Measurements from ENCODE around the gene CLEC16A. TPM values are rescaled to one million over a fixed set of nuclear protein-coding genes. Genes with fewer than 3 reads are reported as not detected.

CLEC16A gene
- total and polyA plus RNA-seq, 9 of the 15 experiments (the other 6 are each of a cell fraction or from before 2014, with no cell fraction given), result 1.00 to 22.3 (median 10.0) TPM

GRCh38 chr16:11030990-11031510, 86.7 kb downstream of the CLEC16A start:
- ChIA-PET CTCF (ENCODE audit: low intra/inter-chr PET ratio) (no interaction called here), POLR2A (interaction anchor here (0.6 to 1.0 kb wide), 2 partner anchors 11 to 225 kb away, joined by 3 to 4 read pairs; partner anchors contain the start of gene SOCS1)
- H3K9me3 ChIP-seq (replicated peaks; ENCODE audit: control insufficient read depth, insufficient read depth, low read depth, low read length), result no peaks in the 10 kb centered on the region
- H3K27me3 ChIP-seq (ENCODE audit: control insufficient read depth in 2 of 2, insufficient read depth in 2 of 2, low read length in 2 of 2), result no peaks in the 10 kb centered on the region
- H3K36me3 ChIP-seq (ENCODE audit: control insufficient read depth, insufficient read depth, low read length), result peaks cover 28% of the 10 kb centered on the region; the same call in 2 of the 3 replicates
- no TSS peak for BruUV-seq (replicated peaks)
- WGBS (ENCODE audit: insufficient coverage, low coverage, missing lambda C conversion rate), result 93% methylated on average over 7 of the region's 7 CpGs
- no peak overlapping the region for H3K4me3 ChIP-seq
- in situ Hi-C loops (cut with MboI), result no loop called here
- ATAC-seq, result no peak
- H3K9me1 ChIP-seq (ENCODE audit: control insufficient read depth, insufficient read depth, low read length), result no peaks in the 10 kb centered on the region
- FAIRE-seq, result no peak
- no peaks in the 10 kb centered on the region for H3K79me2 ChIP-seq (ENCODE audit: control insufficient read depth, insufficient read depth, low read length)
- H3K4me1 ChIP-seq (replicated peaks in 1 of 2; ENCODE audit: control insufficient read depth in 2 of 2, insufficient read depth in 2 of 2, low read length in 2 of 2), result peaks cover 10 to 15% of the 10 kb centered on the region in 2 experiments
- no peaks in the 10 kb centered on the region; the same call in 1 of the 2 replicates for H4K20me1 ChIP-seq (replicated peaks; ENCODE audit: control insufficient read depth, insufficient read depth, low read length)
- H2AFZ ChIP-seq (ENCODE audit: low read depth, low read length), result no peak overlapping the region
- no peak for DNase-seq (ENCODE audit: extremely low read depth in 1 of 4, low spot score in 3 of 4)
- H3K4me2 ChIP-seq (ENCODE audit: insufficient read depth, low read length), result no peak overlapping the region
- no peak overlapping the region for H3K27ac ChIP-seq (ENCODE audit: extremely low read depth, low read depth, low read length)
- intact Hi-C loops (cut with micrococcal nuclease), result no loop called here
- no peak overlapping the region for H3K9ac ChIP-seq (ENCODE audit: insufficient read depth in 1 of 2, low read depth in 2 of 2, low read length in 2 of 2)
- TF ChIP-seq FOSL1 (tag; conservative IDR thresholded peaks at IDR 0.05) (no peak), CEBPZ (IDR thresholded peaks at IDR 0.05; ENCODE audit: borderline replicate concordance, low read depth, low read length) (no peak), CREBBP (IDR thresholded peaks at IDR 0.05; ENCODE audit: low read depth, low read length) (no peak), TRIM28 (IDR thresholded peaks at IDR 0.05) (no peak), ZNF780A (CRISPR knock-in tag; IDR thresholded peaks at IDR 0.05) (no peak), HIVEP1 (CRISPR knock-in tag; IDR thresholded peaks at IDR 0.05) (no peak), ZNF395 (CRISPR knock-in tag; IDR thresholded peaks at IDR 0.05) (no peak), SNIP1 (IDR thresholded peaks at IDR 0.05; ENCODE audit: low read depth) (no peak), SETDB1 (IDR thresholded peaks at IDR 0.05; ENCODE audit: low read length) (no peak), CUX1 (CRISPR knock-in tag; IDR thresholded peaks at IDR 0.05) (no peak)
- TF ChIP-seq, protein P1, sequence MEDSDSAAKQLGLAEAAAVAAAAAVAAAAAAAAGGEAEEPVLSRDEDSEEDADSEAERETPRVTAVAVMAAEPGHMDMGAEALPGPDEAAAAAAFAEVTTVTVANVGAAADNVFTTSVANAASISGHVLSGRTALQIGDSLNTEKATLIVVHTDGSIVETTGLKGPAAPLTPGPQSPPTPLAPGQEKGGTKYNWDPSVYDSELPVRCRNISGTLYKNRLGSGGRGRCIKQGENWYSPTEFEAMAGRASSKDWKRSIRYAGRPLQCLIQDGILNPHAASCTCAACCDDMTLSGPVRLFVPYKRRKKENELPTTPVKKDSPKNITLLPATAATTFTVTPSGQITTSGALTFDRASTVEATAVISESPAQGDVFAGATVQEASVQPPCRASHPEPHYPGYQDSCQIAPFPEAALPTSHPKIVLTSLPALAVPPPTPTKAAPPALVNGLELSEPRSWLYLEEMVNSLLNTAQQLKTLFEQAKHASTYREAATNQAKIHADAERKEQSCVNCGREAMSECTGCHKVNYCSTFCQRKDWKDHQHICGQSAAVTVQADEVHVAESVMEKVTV (CRISPR knock-in tag; IDR thresholded peaks at IDR 0.05), result no peak

Data from K562 (cell line).